RWPE1 (cell line): ENCODE results near the gene LAMB4.
A peak's percentile ranks its signal among the peaks of the same experiment; 100 is the strongest.

Source experiments
- CTCF ChIA-PET: fragments of 350-600 bp; sonication (Branson Sonifier 250); formaldehyde crosslinking; extraction: SDS; loops from one replicate; lab custom pipeline; 2021; lab: Yijun Ruan, JAX
- POLR2A ChIA-PET: fragments of 400-600 bp; formaldehyde crosslinking; extraction: SDS; loops from one replicate; lab custom pipeline; 2020; ENCODE audit warnings: antibody characterized with exemption; ENCODE audit not compliant: low non-redundant PET; lab: Yijun Ruan, JAX
- DNase-seq: peaks from one replicate; pipeline ENCODE4 v3.0.0; 2012; ENCODE audit warnings: low spot score
- H3K27ac ChIP-seq: fragments of 450-650 bp; 2 replicates; pipeline ENCODE4 v1.5.1; 2017
- CTCF ChIP-seq: fragments of 450-650 bp; conservative IDR thresholded peaks from 2 replicates; pipeline ENCODE4 v1.5.1; 2017; ENCODE audit warnings: low read depth, mild to moderate bottlenecking

Gene LAMB4

GRCh38 chr7:108156897-108157605, 26.9 kb upstream of the LAMB4 start:
- POLR2A ChIA-PET: no interaction called here
- no peak for DNase-seq
- CTCF ChIA-PET: interaction anchor here (1.1 to 1.3 kb wide), 2 partner anchors 10 to 12 kb away, joined by 3 to 4 read pairs; no protein-coding TSS in a partner anchor

GRCh38 chr7:108152198-108152597, 22.0 kb upstream of the LAMB4 start:
- no peak for TF ChIP-seq CTCF
- ChIA-PET POLR2A (no interaction called here), CTCF (no interaction called here)
- no peak for DNase-seq
- H3K27ac ChIP-seq: no peak overlapping the region

More at GRCh38 chr7:108156897-108157605, 26.9 kb upstream of the LAMB4 start:
- no peak for TF ChIP-seq CTCF
- no peak overlapping the region for H3K27ac ChIP-seq

- POLR2A ChIA-PET: no interaction called here
- DNase-seq: no peak
- no peak for TF ChIP-seq CTCF
Observed at GRCh38 chr7:108149908-108150307, 19.7 kb upstream of the LAMB4 start.

GRCh38 chr7:108149119-108149518, 19.0 kb upstream of the LAMB4 start:
- ChIA-PET CTCF (no interaction called here), POLR2A (no interaction called here)
- H3K27ac ChIP-seq: no peak overlapping the region
- no peak for TF ChIP-seq CTCF
- DNase-seq: no peak

More at GRCh38 chr7:108149908-108150307, 19.7 kb upstream of the LAMB4 start:
- H3K27ac ChIP-seq: no peak overlapping the region
- CTCF ChIA-PET: no interaction called here

GRCh38 chr7:108147031-108147563, 16.9 kb upstream of the LAMB4 start:
- no peak overlapping the region for H3K27ac ChIP-seq
- ChIA-PET POLR2A (no interaction called here), CTCF (interaction anchor here (0.6 to 0.8 kb wide), 3 partner anchors 14 to 125 kb away, joined by 3 to 5 read pairs (median 4); no protein-coding TSS in a partner anchor)
- no peak for DNase-seq
- TF ChIP-seq CTCF: no peak

- CTCF ChIA-PET: interaction anchor here (0.6 to 1.9 kb wide), 17 partner anchors 11 to 1930 kb away, joined by 3 to 13 read pairs (median 4); no protein-coding TSS in a partner anchor
- peak; percentile 63 for DNase-seq
- peak; percentile 98 for TF ChIP-seq CTCF
- POLR2A ChIA-PET: no interaction called here
- H3K27ac ChIP-seq: no peak overlapping the region
Observed at GRCh38 chr7:108146070-108146842, 16.1 kb upstream of the LAMB4 start.
